GM12878 (cell line): ENCODE data around the gene C5orf52. TPM values are rescaled to one million over a fixed set of nuclear protein-coding genes. Genes with fewer than 3 reads are reported as not detected.

Experiments used
- ATAC-seq: fragments of 200-7000 bp; cut with Tn5 transposase; 3 replicates; pipeline ENCODE4 v1.9.1; 2020; ENCODE audit warnings: mild to moderate bottlenecking, moderate library complexity
- BruUV-seq: library from RNA; stranded (reverse); fragments of 400-500 nt; replicated peaks from 2 replicates; lab custom pipeline; 2021; lab: Mats Ljungman, UMichigan
- CTCF ChIA-PET: fragments of 300-600 bp; sonication (Branson Sonifier 250); formaldehyde crosslinking; extraction: SDS; loops from one replicate; lab custom pipeline; 2021; ENCODE audit warnings: inconsistent platforms; lab: Yijun Ruan, JAX
- POLR2A ChIA-PET: fragments of 350-600 bp; formaldehyde crosslinking; extraction: SDS; loops from one replicate; lab custom pipeline; 2021; ENCODE audit warnings: inconsistent platforms; lab: Charles Lee
- RAD21 ChIA-PET: fragments of 300-600 bp; sonication (Branson Sonifier 250); formaldehyde crosslinking; loops from one replicate; lab custom pipeline; 2023; ENCODE audit warnings: antibody characterized with exemption; ENCODE audit not compliant: unreplicated experiment; lab: Charles Lee
- SMC1A ChIA-PET: fragments of 300-600 bp; sonication (Branson Sonifier 250); formaldehyde crosslinking; loops from one replicate; lab custom pipeline; 2023; ENCODE audit not compliant: unreplicated experiment, uncharacterized antibody; lab: Charles Lee
- DNase-seq: peaks from one replicate; pipeline ENCODE4 v3.0.0-alpha.2; 2011; ENCODE audit warnings: low read depth, low spot score
- FAIRE-seq: peaks from 3 replicates; lab custom pipeline; 2011; peaks lifted over from hg19 to GRCh38; lab: Jason Lieb, UNC
- H2AFZ ChIP-seq: 2 replicates; pipeline ENCODE4 v1.6.0; 2011; ENCODE audit warnings: low read depth, low read length, control low read depth; ENCODE audit not compliant: control insufficient read depth
- H3K27ac ChIP-seq: 2 replicates; pipeline ENCODE4 v1.5.1; 2011; ENCODE audit warnings: control low read depth; ENCODE audit not compliant: control insufficient read depth, insufficient read depth
- H3K27me3 ChIP-seq, 2 experiments: replicated peaks in 1 of 2; 2 replicates each; pipeline versions ENCODE4 v1.6.0 to v1.6.1; 2011; ENCODE audit warnings: low read length in 1 of 2; ENCODE audit not compliant: control insufficient read depth in 2 of 2, insufficient read depth in 2 of 2
- H3K36me3 ChIP-seq, 2 experiments: 2 replicates each; pipeline ENCODE4 v1.5.1; 2011; ENCODE audit warnings: low read length in 1 of 2; ENCODE audit not compliant: control insufficient read depth in 2 of 2, insufficient read depth in 2 of 2
- H3K4me1 ChIP-seq: 2 replicates; pipeline ENCODE4 v1.6.1; 2011; ENCODE audit warnings: mild to moderate bottlenecking, low read length, moderate library complexity, mixed read lengths; ENCODE audit not compliant: control insufficient read depth, insufficient read depth
- H3K4me2 ChIP-seq: 2 replicates; pipeline ENCODE4 v1.6.0; 2011; ENCODE audit warnings: control low read depth; ENCODE audit not compliant: control insufficient read depth, insufficient read depth
- H3K4me3 ChIP-seq: fragments of 200-600 bp; sonication (generic); 2 replicates; pipeline ENCODE4 v1.5.1; 2016
- H3K79me2 ChIP-seq: 2 replicates; pipeline ENCODE4 v1.6.0; 2011; ENCODE audit warnings: low read length; ENCODE audit not compliant: control insufficient read depth, insufficient read depth
- H3K9ac ChIP-seq: 2 replicates; pipeline ENCODE4 v1.8.0; 2011; ENCODE audit warnings: low read length, control low read depth, mixed read lengths; ENCODE audit not compliant: control insufficient read depth, insufficient read depth
- H3K9me3 ChIP-seq: replicated peaks from 3 replicates; pipeline ENCODE4 v1.5.1; 2011; ENCODE audit warnings: mild to moderate bottlenecking, low read length; ENCODE audit not compliant: control insufficient read depth, insufficient read depth
- H4K20me1 ChIP-seq: 2 replicates; pipeline ENCODE4 v1.6.0; 2011; ENCODE audit not compliant: control insufficient read depth, insufficient read depth
- EZH2 ChIP-seq: IDR thresholded peaks from 2 replicates; pipeline ENCODE4 v1.6.1; 2012; ENCODE audit warnings: low read depth, mild to moderate bottlenecking, control low read depth, inconsistent platforms, low read length, borderline replicate concordance; ENCODE audit not compliant: control insufficient read depth
- SUZ12 ChIP-seq: fragments of 200-600 bp; sonication (generic); IDR thresholded peaks from one replicate; pipeline ENCODE4 v1.6.1; 2018; ENCODE audit warnings: antibody characterized with exemption, mild to moderate bottlenecking; ENCODE audit not compliant: unreplicated experiment
- ZBED1 ChIP-seq: IDR thresholded peaks from 2 replicates; pipeline ENCODE4 v1.6.1; 2016; ENCODE audit warnings: borderline replicate concordance
- ZNF274 ChIP-seq: IDR thresholded peaks from one replicate; pipeline ENCODE4 v1.8.0; 2011; ENCODE audit not compliant: insufficient read length, insufficient read depth
- ZSCAN29 ChIP-seq: fragments of 450-650 bp; IDR thresholded peaks from 2 replicates; pipeline ENCODE4 v1.6.1; 2017; ENCODE audit warnings: mild to moderate bottlenecking, moderate library complexity
- WGBS: methylation state at CpG from one replicate; pipeline ENCODE4 v1.1.6; 2016; ENCODE audit warnings: low lambda C conversion rate; ENCODE audit not compliant: insufficient replicate concordance, insufficient coverage; ENCODE audit errors: missing lambda C conversion rate; 5-methylcytosine and 5-hydroxymethylcytosine counted together
- in situ Hi-C: fragments of 300-500 bp; cut with MboI; formaldehyde crosslinking; loops from 9 replicates; pipeline ENCODE4 v1.14.3; 2018; ENCODE audit warnings: mixed read lengths
- intact Hi-C: fragments of 100-400 bp; cut with micrococcal nuclease; formaldehyde crosslinking; loops from one replicate; pipeline ENCODE4 v1.14.2; 2022; ENCODE audit not compliant: unreplicated experiment
- polyA plus RNA-seq, 11 experiments: library from polyadenylated mRNA; depleted of rRNA in 4 of 11; unstranded in 6 of 11; stranded (reverse) in 5 of 11; fragments of >200 nt; fragmentation: Nextera tagmentation in 4 of 11; fragmentation: Illumina TruSeq in 1 of 11; extraction: Ambion mirVana in 4 of 11; extraction: Trizol in 1 of 11; gene quantifications; 1 replicate in 1 of 11; 2 replicates in 10 of 11; pipeline versions ENCODE4 v1.2.1 to v1.2.3, GENCODE V29; 2011 to 2016; ENCODE audit warnings: inconsistent platforms in 2 of 11, missing spikeins in 2 of 11, low read depth in 1 of 11
- total RNA-seq, 4 experiments: library from RNA; depleted of rRNA in 3 of 4; stranded (reverse); fragments of >200 nt in 3 of 4; fragmentation: Illumina TruSeq in 1 of 4; extraction: Trizol in 1 of 4; gene quantifications; 2 replicates each; pipeline versions ENCODE4 v1.2.1 to v1.2.3, GENCODE V29; 2013 to 2021
- TF ChIP-seq, protein P1 (sequence below): IDR thresholded peaks from 2 replicates; pipeline ENCODE4 v1.6.1; 2011; ENCODE audit warnings: low read depth, low read length, improper control_type of control experiment, borderline replicate concordance
- TF ChIP-seq, protein P2 (sequence below): fragments of 450-650 bp; formaldehyde crosslinking; IDR thresholded peaks from 2 replicates; pipeline ENCODE4 v1.5.0; 2022; ENCODE audit warnings: mild to moderate bottlenecking, missing genetic modification characterization
- TF ChIP-seq, protein P3 (sequence below): IDR thresholded peaks from 2 replicates; pipeline ENCODE4 v1.6.1; 2012; ENCODE audit warnings: mild to moderate bottlenecking, low read depth, low read length

C5orf52 gene
- total and polyA plus RNA-seq, 10 of the 15 experiments (the other 5 are each of a cell fraction or from before 2014, with no cell fraction given): not detected

DNA sequence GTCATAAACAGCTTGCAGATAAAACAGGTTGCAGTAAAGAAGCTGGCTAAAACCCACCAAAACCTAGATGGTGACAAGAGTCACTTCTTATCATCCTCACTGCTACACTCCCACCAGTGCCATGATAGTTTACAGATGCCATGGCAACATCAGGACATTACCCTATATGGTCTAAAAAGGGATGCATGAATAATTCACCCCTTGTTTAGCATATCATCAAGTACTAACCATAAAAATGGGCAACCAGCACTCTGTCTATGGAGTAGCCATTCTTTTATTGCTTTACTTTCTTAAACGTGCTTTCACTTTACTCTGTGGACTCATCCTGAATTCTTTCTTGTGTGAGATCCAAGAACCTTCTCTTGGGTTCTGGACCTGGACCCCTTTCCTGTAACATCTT is 12.4 kb upstream of the C5orf52 start (continued):
- TF ChIP-seq, protein P1, sequence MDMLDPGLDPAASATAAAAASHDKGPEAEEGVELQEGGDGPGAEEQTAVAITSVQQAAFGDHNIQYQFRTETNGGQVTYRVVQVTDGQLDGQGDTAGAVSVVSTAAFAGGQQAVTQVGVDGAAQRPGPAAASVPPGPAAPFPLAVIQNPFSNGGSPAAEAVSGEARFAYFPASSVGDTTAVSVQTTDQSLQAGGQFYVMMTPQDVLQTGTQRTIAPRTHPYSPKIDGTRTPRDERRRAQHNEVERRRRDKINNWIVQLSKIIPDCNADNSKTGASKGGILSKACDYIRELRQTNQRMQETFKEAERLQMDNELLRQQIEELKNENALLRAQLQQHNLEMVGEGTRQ: no peak
- TF ChIP-seq, protein P2, sequence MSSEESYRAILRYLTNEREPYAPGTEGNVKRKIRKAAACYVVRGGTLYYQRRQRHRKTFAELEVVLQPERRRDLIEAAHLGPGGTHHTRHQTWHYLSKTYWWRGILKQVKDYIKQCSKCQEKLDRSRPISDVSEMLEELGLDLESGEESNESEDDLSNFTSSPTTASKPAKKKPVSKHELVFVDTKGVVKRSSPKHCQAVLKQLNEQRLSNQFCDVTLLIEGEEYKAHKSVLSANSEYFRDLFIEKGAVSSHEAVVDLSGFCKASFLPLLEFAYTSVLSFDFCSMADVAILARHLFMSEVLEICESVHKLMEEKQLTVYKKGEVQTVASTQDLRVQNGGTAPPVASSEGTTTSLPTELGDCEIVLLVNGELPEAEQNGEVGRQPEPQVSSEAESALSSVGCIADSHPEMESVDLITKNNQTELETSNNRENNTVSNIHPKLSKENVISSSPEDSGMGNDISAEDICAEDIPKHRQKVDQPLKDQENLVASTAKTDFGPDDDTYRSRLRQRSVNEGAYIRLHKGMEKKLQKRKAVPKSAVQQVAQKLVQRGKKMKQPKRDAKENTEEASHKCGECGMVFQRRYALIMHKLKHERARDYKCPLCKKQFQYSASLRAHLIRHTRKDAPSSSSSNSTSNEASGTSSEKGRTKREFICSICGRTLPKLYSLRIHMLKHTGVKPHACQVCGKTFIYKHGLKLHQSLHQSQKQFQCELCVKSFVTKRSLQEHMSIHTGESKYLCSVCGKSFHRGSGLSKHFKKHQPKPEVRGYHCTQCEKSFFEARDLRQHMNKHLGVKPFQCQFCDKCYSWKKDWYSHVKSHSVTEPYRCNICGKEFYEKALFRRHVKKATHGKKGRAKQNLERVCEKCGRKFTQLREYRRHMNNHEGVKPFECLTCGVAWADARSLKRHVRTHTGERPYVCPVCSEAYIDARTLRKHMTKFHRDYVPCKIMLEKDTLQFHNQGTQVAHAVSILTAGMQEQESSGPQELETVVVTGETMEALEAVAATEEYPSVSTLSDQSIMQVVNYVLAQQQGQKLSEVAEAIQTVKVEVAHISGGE: no peak
- no peak for TF ChIP-seq ZSCAN29

DNA sequence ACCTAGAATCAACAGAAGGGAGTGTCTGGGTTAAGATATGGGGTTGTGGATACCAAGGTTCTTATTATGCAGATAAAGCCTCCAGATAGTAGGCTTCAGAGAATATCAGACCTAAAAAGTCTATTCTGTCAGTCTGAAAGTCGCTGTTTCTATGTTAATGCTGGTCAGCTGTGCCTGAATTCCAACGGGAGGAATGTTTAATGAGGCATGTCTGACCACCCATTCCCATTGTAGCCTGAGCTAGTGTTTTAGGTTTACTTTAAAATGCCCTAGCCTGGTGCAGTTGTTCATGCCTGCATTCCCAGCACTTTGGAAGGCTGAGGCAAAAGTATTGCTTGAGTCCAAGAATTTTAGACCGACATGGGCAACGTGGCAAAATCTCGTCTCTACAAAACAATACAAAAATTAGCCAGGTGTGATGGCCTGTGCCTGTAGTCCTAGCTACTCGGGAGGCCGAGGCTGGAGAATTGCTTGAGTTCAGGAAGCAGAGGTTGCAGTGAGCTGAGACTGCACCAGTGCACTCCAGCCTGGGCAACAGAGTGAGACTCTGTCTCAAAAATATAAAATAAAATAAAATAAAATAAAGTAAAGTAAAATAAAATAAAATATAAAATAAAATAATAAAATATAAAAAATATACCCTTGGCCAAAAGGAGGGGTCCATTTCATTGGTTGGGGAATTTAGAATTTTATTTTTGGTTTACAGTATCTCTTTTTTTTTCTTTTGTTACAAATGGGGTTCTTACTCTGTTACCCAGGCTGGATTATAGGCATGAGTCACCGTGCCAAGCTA is 11.3 kb upstream of the C5orf52 start:
- Histone ChIP-seq H2AFZ (no peak overlapping the region), H3K4me2 (no peak overlapping the region), H3K36me3 (no peaks in the 10 kb centered on the region), H3K79me2 (no peaks in the 10 kb centered on the region), H4K20me1 (no peaks in the 10 kb centered on the region), H3K9me3 (peaks cover 4% of the 10 kb centered on the region), H3K4me1 (no peaks in the 10 kb centered on the region), H3K27ac (no peak overlapping the region), H3K27me3 (no peaks in the 10 kb centered on the region), H3K9ac (no peak overlapping the region), H3K4me3 (no peak overlapping the region)
- SMC1A ChIA-PET: interaction anchor here (0.6 to 1.2 kb wide), 4 partner anchors 9 to 228 kb away, joined by 3 to 6 read pairs (median 3); no protein-coding TSS in a partner anchor
- BruUV-seq: no TSS peak
- DNase-seq: no peak
- in situ Hi-C loops: no loop called here
- no peak for ATAC-seq
- RAD21 ChIA-PET: no interaction called here
- WGBS: 55% methylated on average over 8 of the region's 8 CpGs
- TF ChIP-seq EZH2 (no peak), ZNF274 (no peak), ZBED1 (no peak), SUZ12 (no peak)
- TF ChIP-seq, protein P3, sequence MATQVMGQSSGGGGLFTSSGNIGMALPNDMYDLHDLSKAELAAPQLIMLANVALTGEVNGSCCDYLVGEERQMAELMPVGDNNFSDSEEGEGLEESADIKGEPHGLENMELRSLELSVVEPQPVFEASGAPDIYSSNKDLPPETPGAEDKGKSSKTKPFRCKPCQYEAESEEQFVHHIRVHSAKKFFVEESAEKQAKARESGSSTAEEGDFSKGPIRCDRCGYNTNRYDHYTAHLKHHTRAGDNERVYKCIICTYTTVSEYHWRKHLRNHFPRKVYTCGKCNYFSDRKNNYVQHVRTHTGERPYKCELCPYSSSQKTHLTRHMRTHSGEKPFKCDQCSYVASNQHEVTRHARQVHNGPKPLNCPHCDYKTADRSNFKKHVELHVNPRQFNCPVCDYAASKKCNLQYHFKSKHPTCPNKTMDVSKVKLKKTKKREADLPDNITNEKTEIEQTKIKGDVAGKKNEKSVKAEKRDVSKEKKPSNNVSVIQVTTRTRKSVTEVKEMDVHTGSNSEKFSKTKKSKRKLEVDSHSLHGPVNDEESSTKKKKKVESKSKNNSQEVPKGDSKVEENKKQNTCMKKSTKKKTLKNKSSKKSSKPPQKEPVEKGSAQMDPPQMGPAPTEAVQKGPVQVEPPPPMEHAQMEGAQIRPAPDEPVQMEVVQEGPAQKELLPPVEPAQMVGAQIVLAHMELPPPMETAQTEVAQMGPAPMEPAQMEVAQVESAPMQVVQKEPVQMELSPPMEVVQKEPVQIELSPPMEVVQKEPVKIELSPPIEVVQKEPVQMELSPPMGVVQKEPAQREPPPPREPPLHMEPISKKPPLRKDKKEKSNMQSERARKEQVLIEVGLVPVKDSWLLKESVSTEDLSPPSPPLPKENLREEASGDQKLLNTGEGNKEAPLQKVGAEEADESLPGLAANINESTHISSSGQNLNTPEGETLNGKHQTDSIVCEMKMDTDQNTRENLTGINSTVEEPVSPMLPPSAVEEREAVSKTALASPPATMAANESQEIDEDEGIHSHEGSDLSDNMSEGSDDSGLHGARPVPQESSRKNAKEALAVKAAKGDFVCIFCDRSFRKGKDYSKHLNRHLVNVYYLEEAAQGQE: no peak
- no peak for FAIRE-seq
- CTCF ChIA-PET: interaction anchor here (1.3 to 3.2 kb wide), 2 partner anchors 58 to 84 kb away, joined by 4 to 8 read pairs; partner anchors contain the start of gene LSM11
- POLR2A ChIA-PET: no interaction called here
- intact Hi-C loops: no loop called here
